ENCODE data around the gene CTNNBIP1.

The CTNNBIP1 gene

DNA sequence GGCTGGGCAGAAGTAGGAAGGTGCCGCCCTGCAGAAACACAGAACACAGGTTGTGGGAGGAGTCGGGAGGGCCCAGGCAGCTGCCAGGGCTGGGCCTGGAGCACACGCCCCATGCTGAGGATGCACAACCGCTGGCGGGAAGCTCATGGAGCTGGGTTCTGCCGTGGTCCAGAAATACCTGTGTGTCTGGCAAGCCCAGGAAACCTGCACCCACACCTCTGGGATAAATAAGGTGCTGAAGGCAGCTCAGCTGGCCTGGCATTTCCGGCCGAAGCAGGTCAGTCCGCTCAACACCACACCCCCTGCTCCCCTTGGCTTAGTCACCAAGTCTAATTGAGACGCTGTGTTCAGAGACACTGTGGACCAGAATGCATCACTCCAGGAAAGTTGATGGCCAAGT is 32.1 kb downstream of the CTNNBIP1 start:
- H3K9ac ChIP-seq (ENCODE audit: low read length in 2 of 2) = no peak overlapping the region
- no peaks in the 10 kb centered on the region for H3K27me3 ChIP-seq (ENCODE audit: control insufficient read depth in 1 of 2, insufficient read depth in 2 of 2, low read length in 2 of 2)
- H3K36me3 ChIP-seq (ENCODE audit: control insufficient read depth in 2 of 2, insufficient read depth in 2 of 2, low read length in 2 of 2) = no peaks in the 10 kb centered on the region
- H3K4me3 ChIP-seq (ENCODE audit: low read length in 2 of 2) = no peak overlapping the region
- no peak overlapping the region for H3K27ac ChIP-seq (ENCODE audit: low read length)
- no peaks in the 10 kb centered on the region for H3K9me3 ChIP-seq (ENCODE audit: control insufficient read depth in 2 of 2, low read length in 2 of 2)
- H3K4me1 ChIP-seq (ENCODE audit: control insufficient read depth, insufficient read depth, low read length) = peaks cover 12% of the 10 kb centered on the region

DNA sequence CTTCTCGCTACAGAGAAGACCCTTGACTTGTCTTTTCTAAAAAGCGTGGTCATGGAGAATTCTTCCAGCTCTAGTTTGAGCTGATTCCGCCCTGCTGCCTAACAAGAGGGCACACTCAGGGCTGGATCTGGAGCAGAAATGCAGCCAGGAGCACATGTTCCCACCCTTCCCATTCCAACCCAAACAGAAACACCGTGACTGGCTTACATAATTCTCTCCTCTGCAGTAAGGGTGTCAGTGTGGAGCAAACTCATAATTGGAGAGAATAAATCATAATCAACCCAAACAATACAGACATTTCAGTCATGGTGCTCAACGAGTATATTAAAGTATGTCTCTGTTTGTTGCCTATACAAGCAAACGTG is 34.5 kb downstream of the CTNNBIP1 start:
- no peaks in the 10 kb centered on the region for H3K9me3 ChIP-seq (ENCODE audit: control insufficient read depth in 2 of 2, low read length in 2 of 2)
- H3K27me3 ChIP-seq (ENCODE audit: control insufficient read depth in 1 of 2, insufficient read depth in 2 of 2, low read length in 2 of 2) = no peaks in the 10 kb centered on the region
- peaks cover 12% of the 10 kb centered on the region for H3K4me1 ChIP-seq (ENCODE audit: control insufficient read depth, insufficient read depth, low read length)
- peak overlapping the region; percentile 64 for H3K27ac ChIP-seq (ENCODE audit: low read length)
- peaks cover 2 to 3% of the 10 kb centered on the region in 2 donors for H3K36me3 ChIP-seq (ENCODE audit: control insufficient read depth in 2 of 2, insufficient read depth in 2 of 2, low read length in 2 of 2)
- no peak overlapping the region for H3K9ac ChIP-seq (ENCODE audit: low read length in 2 of 2)
- H3K4me3 ChIP-seq (ENCODE audit: low read length in 2 of 2) = peak overlapping the region; percentile 36 to 71

DNA sequence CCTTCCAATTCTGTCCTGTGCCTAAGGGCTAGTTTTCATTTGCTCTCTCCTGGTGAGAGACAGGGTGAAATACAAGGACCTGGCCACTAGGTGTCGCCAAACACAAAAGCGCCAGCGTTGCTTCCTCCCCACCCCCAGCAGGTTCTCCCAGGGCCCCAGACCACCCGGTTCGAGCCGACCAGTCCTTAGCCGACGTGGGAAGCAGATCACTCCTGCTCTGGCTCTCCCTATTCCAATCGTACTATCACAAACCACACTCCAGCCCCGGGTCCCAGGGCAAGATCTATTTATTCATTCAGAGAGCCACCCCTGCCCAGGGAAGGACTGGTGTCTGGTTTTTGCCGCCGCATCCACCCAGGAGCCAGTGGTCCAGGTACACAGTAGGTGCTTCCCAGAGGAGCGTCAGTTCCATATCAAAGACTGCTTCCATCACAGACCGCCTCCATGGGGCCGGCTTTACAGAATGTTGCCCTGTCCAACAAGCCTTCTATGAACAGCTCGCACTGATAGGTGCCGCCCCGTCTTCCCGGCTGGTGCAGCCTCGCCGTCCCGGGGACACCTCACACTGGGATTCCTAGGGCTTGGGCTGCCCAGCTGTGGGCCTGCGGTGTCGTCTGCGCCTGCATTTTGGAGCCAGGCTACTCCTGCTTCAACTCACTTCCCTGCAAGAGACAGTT is 35.0 kb downstream of the CTNNBIP1 start:
- H3K27me3 ChIP-seq (ENCODE audit: control insufficient read depth in 1 of 2, insufficient read depth in 2 of 2, low read length in 2 of 2) = no peaks in the 10 kb centered on the region
- H3K4me3 ChIP-seq (ENCODE audit: low read length in 2 of 2) = peak overlapping the region; percentile 36 to 71
- H3K9me3 ChIP-seq (ENCODE audit: control insufficient read depth in 2 of 2, low read length in 2 of 2) = no peaks in the 10 kb centered on the region
- peak overlapping the region in 1 of 2 donors; percentile 29 for H3K9ac ChIP-seq (ENCODE audit: low read length in 2 of 2)
- peaks cover 5% of the 10 kb centered on the region in 2 donors for H3K36me3 ChIP-seq (ENCODE audit: control insufficient read depth in 2 of 2, insufficient read depth in 2 of 2, low read length in 2 of 2)
- H3K4me1 ChIP-seq (ENCODE audit: control insufficient read depth, insufficient read depth, low read length) = peaks cover 12% of the 10 kb centered on the region
- H3K27ac ChIP-seq (ENCODE audit: low read length) = peak overlapping the region; percentile 64

DNA sequence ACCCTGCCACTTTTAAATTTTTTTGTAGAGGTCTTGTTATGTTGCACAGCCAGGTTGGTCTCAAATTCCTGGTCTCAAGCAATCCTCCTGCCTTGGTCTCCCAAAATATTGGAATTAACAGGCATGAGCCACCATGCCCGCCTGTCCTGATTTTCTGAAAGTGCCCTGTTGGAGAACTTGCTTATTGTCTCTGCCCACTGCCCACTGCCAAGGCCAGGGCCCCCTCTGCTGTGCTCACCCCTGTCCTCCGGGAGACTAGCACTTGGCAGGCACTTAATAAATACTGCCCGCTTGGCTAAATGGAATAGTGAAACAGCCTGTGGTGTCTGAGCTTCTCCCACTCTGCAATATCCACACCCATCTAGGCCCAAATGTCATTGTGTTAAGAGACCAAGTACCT is 35.7 kb downstream of the CTNNBIP1 start:
- H3K27ac ChIP-seq (ENCODE audit: low read length) = no peak overlapping the region
- H3K9me3 ChIP-seq (ENCODE audit: control insufficient read depth in 2 of 2, low read length in 2 of 2) = no peaks in the 10 kb centered on the region
- peaks cover 12% of the 10 kb centered on the region for H3K4me1 ChIP-seq (ENCODE audit: control insufficient read depth, insufficient read depth, low read length)
- no peak overlapping the region for H3K4me3 ChIP-seq (ENCODE audit: low read length in 2 of 2)
- H3K27me3 ChIP-seq (ENCODE audit: control insufficient read depth in 1 of 2, insufficient read depth in 2 of 2, low read length in 2 of 2) = no peaks in the 10 kb centered on the region
- H3K36me3 ChIP-seq (ENCODE audit: control insufficient read depth in 2 of 2, insufficient read depth in 2 of 2, low read length in 2 of 2) = peaks cover 5 to 11% of the 10 kb centered on the region in 2 donors
- H3K9ac ChIP-seq (ENCODE audit: low read length in 2 of 2) = no peak overlapping the region

DNA sequence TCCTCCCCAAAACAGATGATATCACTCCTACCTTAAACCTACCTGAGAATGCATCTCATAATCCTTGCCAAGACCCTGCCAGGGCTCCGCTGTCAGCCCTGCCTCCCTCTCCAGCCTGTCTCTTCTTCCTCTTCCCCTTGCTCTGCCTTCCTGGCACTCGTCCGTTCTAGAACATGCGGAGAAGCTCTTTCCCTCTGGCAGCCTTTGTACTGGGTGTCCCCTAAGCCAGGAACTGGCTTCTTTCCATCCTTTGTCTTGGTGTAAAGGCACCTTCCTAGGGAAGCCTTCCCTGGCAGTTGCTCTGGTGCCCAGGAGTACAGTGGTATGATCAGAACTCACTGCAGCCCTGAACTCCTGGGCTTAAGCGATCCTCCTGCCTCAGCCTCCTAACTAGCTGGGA is 36.1 kb downstream of the CTNNBIP1 start:
- no peak overlapping the region for H3K27ac ChIP-seq (ENCODE audit: low read length)
- no peaks in the 10 kb centered on the region for H3K9me3 ChIP-seq (ENCODE audit: control insufficient read depth in 2 of 2, low read length in 2 of 2)
- H3K4me3 ChIP-seq (ENCODE audit: low read length in 2 of 2) = no peak overlapping the region
- peaks cover 5 to 12% of the 10 kb centered on the region in 2 donors for H3K36me3 ChIP-seq (ENCODE audit: control insufficient read depth in 2 of 2, insufficient read depth in 2 of 2, low read length in 2 of 2)
- H3K9ac ChIP-seq (ENCODE audit: low read length in 2 of 2) = no peak overlapping the region
- no peaks in the 10 kb centered on the region for H3K27me3 ChIP-seq (ENCODE audit: control insufficient read depth in 1 of 2, insufficient read depth in 2 of 2, low read length in 2 of 2)
- peaks cover 12% of the 10 kb centered on the region for H3K4me1 ChIP-seq (ENCODE audit: control insufficient read depth, insufficient read depth, low read length)

DNA sequence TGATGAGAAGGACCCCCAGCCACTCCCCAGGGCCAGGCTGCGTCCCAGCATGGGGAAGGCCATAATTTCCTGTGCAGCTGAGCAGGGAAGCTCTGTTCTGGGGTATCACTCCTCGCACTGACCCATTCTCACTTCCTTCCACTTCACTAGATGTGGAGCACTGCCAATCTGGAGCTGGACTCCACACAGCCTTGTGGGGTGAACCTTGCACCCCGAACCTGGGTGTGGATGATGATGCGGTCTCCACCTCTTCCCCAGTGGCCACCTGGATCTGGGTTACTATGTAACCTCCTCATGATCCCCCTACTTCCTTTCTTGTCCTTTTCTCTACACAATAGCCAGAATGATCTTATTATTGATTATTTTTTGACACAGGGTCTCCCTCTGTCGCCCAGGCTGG is 36.7 kb downstream of the CTNNBIP1 start:
- Histone ChIP-seq H3K27me3 (ENCODE audit: control insufficient read depth in 1 of 2, insufficient read depth in 2 of 2, low read length in 2 of 2) (no peaks in the 10 kb centered on the region), H3K9me3 (ENCODE audit: control insufficient read depth in 2 of 2, low read length in 2 of 2) (no peaks in the 10 kb centered on the region), H3K4me3 (ENCODE audit: low read length in 2 of 2) (no peak overlapping the region), H3K27ac (ENCODE audit: low read length) (no peak overlapping the region), H3K9ac (ENCODE audit: low read length in 2 of 2) (no peak overlapping the region), H3K36me3 (ENCODE audit: control insufficient read depth in 2 of 2, insufficient read depth in 2 of 2, low read length in 2 of 2) (peaks cover 5 to 12% of the 10 kb centered on the region in 2 donors), H3K4me1 (ENCODE audit: control insufficient read depth, insufficient read depth, low read length) (peaks cover 12% of the 10 kb centered on the region)

DNA sequence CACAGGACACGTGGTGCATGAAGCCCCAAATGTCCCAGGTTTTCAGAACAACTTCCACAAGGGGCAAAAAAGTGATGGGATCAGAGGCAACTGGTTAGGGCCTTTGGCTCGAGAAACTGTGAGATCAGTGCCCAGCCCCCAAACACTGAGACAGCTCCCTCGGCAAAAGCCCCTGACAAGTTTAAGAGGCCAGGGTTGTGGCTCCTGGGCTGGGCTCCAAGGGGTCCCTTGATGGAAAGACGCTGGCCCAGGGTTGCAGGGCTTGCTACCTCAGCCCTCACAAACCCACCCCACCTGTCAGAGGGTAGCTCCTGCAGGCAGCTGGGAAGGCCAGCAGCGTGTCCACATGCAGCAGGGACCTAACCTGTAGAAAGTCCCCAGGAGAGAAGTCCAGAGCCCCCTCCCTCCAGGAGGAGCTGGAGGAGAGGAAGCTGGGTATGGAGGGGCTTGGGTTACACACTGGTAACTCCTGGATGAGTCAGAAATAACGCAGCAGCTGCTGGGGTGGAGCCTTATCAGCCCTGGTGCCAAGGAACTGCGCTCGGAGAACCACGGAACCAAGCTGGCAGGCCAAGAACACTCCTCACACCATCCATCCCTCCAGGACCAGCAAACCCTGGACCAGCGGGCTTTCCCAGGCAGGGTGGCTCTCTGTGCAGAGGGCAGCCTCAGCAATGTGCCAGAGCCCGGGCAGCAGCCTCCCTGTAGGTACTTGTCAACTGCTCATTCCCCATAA is 37.5 kb downstream of the CTNNBIP1 start:
- Histone ChIP-seq H3K36me3 (ENCODE audit: control insufficient read depth in 2 of 2, insufficient read depth in 2 of 2, low read length in 2 of 2) (peaks cover 5 to 12% of the 10 kb centered on the region in 2 donors), H3K27ac (ENCODE audit: low read length) (no peak overlapping the region), H3K4me3 (ENCODE audit: low read length in 2 of 2) (no peak overlapping the region), H3K27me3 (ENCODE audit: control insufficient read depth in 1 of 2, insufficient read depth in 2 of 2, low read length in 2 of 2) (no peaks in the 10 kb centered on the region), H3K9me3 (ENCODE audit: control insufficient read depth in 2 of 2, low read length in 2 of 2) (no peaks in the 10 kb centered on the region), H3K4me1 (ENCODE audit: control insufficient read depth, insufficient read depth, low read length) (peaks cover 12% of the 10 kb centered on the region), H3K9ac (ENCODE audit: low read length in 2 of 2) (no peak overlapping the region)

DNA sequence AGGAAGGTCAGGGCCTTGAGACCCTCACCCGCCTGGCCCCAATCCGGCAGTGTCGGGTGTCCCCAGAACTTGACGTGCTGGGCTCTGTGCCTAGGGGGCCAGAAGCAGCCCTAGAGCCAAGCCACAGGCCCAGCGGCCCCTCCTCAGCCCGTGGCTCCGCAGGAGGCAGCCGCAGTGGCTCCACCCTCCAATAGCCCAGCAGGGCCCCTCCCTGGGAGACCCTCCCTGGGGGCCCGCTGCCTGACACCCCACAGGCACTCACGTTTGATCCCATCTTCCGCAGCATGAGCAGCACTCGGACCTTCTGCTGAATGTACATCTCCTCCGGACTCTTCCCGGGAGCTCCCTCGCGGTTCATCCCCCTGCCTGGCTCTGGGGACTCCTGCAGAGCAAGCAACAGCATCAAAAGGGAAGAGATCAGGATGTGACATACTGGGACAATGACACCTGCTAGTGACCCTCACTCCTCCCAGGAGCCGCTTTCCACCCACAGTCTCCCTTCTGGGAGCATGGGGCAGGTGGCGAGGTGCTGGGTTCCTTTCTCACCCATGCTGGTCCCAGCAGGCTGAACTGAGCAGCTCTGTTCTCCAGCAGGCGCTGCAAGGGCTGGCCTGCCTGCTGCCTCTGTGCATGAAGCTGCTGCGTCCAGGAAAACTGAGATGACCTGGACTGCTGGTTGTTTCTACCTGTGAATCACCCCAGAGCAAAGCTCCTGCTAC is 38.2 kb downstream of the CTNNBIP1 start:
- Histone ChIP-seq H3K4me3 (ENCODE audit: low read length in 2 of 2) (no peak overlapping the region), H3K9ac (ENCODE audit: low read length in 2 of 2) (no peak overlapping the region), H3K4me1 (ENCODE audit: control insufficient read depth, insufficient read depth, low read length) (peaks cover 12% of the 10 kb centered on the region), H3K36me3 (ENCODE audit: control insufficient read depth in 2 of 2, insufficient read depth in 2 of 2, low read length in 2 of 2) (peaks cover 5 to 12% of the 10 kb centered on the region in 2 donors), H3K9me3 (ENCODE audit: control insufficient read depth in 2 of 2, low read length in 2 of 2) (no peaks in the 10 kb centered on the region), H3K27me3 (ENCODE audit: control insufficient read depth in 1 of 2, insufficient read depth in 2 of 2, low read length in 2 of 2) (no peaks in the 10 kb centered on the region), H3K27ac (ENCODE audit: low read length) (no peak overlapping the region)

DNA sequence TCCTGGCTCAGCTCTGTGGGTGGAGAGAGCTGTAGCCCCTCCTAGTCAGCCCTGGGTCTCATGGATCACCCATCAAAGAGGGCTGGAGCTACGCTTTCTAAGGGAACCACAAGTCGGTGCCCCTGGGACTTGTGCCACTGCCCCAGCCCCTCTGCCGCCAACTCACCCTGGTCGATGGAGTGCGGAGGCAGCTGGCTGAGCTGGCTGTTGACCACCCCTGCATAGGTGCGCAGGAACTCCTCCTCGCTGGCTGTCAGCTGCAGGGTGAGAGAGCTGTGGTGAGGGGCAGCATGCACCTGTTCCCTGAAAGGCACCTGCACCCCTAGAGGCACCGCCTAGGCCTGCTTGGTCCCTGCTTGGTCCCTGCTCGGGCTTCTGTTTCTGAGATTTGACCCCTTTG is 39.0 kb downstream of the CTNNBIP1 start:
- peaks cover 12% of the 10 kb centered on the region for H3K4me1 ChIP-seq (ENCODE audit: control insufficient read depth, insufficient read depth, low read length)
- H3K27ac ChIP-seq (ENCODE audit: low read length) = no peak overlapping the region
- H3K27me3 ChIP-seq (ENCODE audit: control insufficient read depth in 1 of 2, insufficient read depth in 2 of 2, low read length in 2 of 2) = no peaks in the 10 kb centered on the region
- no peak overlapping the region for H3K9ac ChIP-seq (ENCODE audit: low read length in 2 of 2)
- peaks cover 5 to 14% of the 10 kb centered on the region in 2 donors for H3K36me3 ChIP-seq (ENCODE audit: control insufficient read depth in 2 of 2, insufficient read depth in 2 of 2, low read length in 2 of 2)
- no peaks in the 10 kb centered on the region for H3K9me3 ChIP-seq (ENCODE audit: control insufficient read depth in 2 of 2, low read length in 2 of 2)
- no peak overlapping the region for H3K4me3 ChIP-seq (ENCODE audit: low read length in 2 of 2)

DNA sequence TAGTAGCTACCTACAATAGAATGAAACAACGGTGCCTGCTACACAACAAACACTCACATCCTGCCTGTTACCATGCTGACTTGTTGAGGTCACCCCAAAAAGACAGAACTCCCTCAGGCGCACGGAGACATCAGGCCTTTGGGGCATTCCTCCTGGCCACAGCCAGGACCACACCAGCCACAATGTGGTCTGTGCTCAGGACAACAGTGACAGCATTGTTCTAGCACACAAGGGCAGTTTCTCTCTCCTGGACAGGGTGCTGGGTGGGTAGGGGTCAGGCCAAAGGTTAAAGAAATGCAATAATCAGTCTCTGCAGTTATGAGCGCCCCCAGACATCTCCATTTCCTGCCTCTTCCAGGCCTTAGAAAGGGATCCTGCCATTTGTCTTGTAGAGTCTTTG is 39.5 kb downstream of the CTNNBIP1 start:
- Histone ChIP-seq H3K4me3 (ENCODE audit: low read length in 2 of 2) (no peak overlapping the region), H3K9ac (ENCODE audit: low read length in 2 of 2) (no peak overlapping the region), H3K27ac (ENCODE audit: low read length) (no peak overlapping the region), H3K27me3 (ENCODE audit: control insufficient read depth in 1 of 2, insufficient read depth in 2 of 2, low read length in 2 of 2) (no peaks in the 10 kb centered on the region), H3K9me3 (ENCODE audit: control insufficient read depth in 2 of 2, low read length in 2 of 2) (no peaks in the 10 kb centered on the region), H3K36me3 (ENCODE audit: control insufficient read depth in 2 of 2, insufficient read depth in 2 of 2, low read length in 2 of 2) (peaks cover 5 to 14% of the 10 kb centered on the region in 2 donors), H3K4me1 (ENCODE audit: control insufficient read depth, insufficient read depth, low read length) (peaks cover 11% of the 10 kb centered on the region)

All from stomach smooth muscle (tissue), 2 donors.